ENCODE data around the gene GCNA.

DNA sequence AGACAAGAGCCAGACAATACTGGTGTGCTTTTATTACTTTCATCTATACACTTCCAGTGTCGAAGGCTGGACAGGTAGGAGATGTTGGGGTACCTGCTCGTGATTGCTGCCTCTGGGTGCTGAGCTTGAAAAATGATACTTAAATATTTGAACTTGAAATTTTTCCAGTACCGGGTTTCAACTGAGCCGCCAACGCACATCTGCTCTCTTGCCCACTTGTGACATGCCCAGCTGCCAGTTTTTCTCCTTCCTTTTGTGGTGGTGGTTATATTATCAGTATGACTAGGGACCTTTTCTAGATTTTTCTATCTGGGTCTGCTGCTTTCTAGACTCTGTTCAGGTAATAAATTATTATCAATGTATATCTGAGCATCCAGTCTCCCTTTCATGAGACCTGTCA, 42.0 kb upstream of the GCNA start:
- TF ChIP-seq, protein P1, sequence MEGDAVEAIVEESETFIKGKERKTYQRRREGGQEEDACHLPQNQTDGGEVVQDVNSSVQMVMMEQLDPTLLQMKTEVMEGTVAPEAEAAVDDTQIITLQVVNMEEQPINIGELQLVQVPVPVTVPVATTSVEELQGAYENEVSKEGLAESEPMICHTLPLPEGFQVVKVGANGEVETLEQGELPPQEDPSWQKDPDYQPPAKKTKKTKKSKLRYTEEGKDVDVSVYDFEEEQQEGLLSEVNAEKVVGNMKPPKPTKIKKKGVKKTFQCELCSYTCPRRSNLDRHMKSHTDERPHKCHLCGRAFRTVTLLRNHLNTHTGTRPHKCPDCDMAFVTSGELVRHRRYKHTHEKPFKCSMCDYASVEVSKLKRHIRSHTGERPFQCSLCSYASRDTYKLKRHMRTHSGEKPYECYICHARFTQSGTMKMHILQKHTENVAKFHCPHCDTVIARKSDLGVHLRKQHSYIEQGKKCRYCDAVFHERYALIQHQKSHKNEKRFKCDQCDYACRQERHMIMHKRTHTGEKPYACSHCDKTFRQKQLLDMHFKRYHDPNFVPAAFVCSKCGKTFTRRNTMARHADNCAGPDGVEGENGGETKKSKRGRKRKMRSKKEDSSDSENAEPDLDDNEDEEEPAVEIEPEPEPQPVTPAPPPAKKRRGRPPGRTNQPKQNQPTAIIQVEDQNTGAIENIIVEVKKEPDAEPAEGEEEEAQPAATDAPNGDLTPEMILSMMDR (conservative IDR thresholded peaks at IDR 0.05 in 1 of 2, IDR thresholded peaks at IDR 0.05 in 1 of 2; ENCODE audit: extremely low read depth in 1 of 2, insufficient read depth in 1 of 2, low read depth in 1 of 2, low read length in 2 of 2), result no peak
- no peak for TF ChIP-seq EZH2 (IDR thresholded peaks at IDR 0.05; ENCODE audit: borderline replicate concordance, low read length)
